ENCODE measurements around the gene BHLHE23. TPM values are rescaled to one million over a fixed set of nuclear protein-coding genes. Genes with fewer than 3 reads are reported as not detected.

Gene BHLHE23
- total RNA-seq: not detected

GRCh38 chr20:63006540-63007359 lies at the start of gene BHLHE23:
BHLHE23 (minus strand) TSS chr20:63006964; CDS start chr20:63006774, 190 bp downstream.

Other genes with a start within 250 kb of the BHLHE23 start
- gene MRGBP, start 210.5 kb downstream of the BHLHE23 start, total RNA-seq: 10 to 100 TPM; 14.5 to 15.0 TPM
- 10 to 100 TPM; 60.9 to 64.4 TPM for gene OGFR, start 202.1 kb downstream of the BHLHE23 start, total RNA-seq
- gene COL9A3, start 189.9 kb downstream of the BHLHE23 start, total RNA-seq: not detected
- 1 to 10 TPM; 9.5 to 9.9 TPM for gene TCFL5, start 145.1 kb downstream of the BHLHE23 start, total RNA-seq
- gene DIDO1, start 80.5 kb downstream of the BHLHE23 start, total RNA-seq: 10 to 100 TPM; 78.5 to 80.7 TPM
- 10 to 100 TPM; 37.2 to 38.2 TPM for gene GID8, start 68.8 kb downstream of the BHLHE23 start, total RNA-seq
- gene SLC17A9, start 54.3 kb downstream of the BHLHE23 start, total RNA-seq: 10 to 100 TPM; 18.2 to 20.6 TPM
- gene YTHDF1, start 209.2 kb upstream of the BHLHE23 start, total RNA-seq: 10 to 100 TPM; 38.0 to 38.8 TPM
- not detected for gene BIRC7, start 228.9 kb upstream of the BHLHE23 start, total RNA-seq
- not detected for gene NKAIN4, start 247.5 kb upstream of the BHLHE23 start, total RNA-seq

Measured in activated naive CD4-positive, alpha-beta T cell treated with anti-CD3 and anti-CD28 coated beads, Interleukin-2, amount 10 ng/mL, durations not matched to agents 5 hours and 36 hours (primary cell).